SU-DHL-6 (cell line): Measurements from ENCODE around the gene SSC4D.
"Not testable (repeated sequence)": the region's sequence is repeated elsewhere in the genome, so short reads cannot be mapped to it uniquely, and the experiment has no call there.

Experiments
- H2AFZ ChIP-seq: fragments of 200-600 bp; sonication (generic); 2 replicates; pipeline ENCODE4 v1.6.1; 2014; ENCODE audit warnings: low read depth, mild to moderate bottlenecking, moderate library complexity, mixed read lengths, antibody characterized with exemption, low read length; ENCODE audit not compliant: severe bottlenecking
- H3F3A ChIP-seq: fragments of 200-600 bp; shearing (Covaris generic); 2 replicates; pipeline ENCODE4 v1.6.0; 2016; ENCODE audit warnings: antibody characterized with exemption, mild to moderate bottlenecking; ENCODE audit not compliant: insufficient read depth
- H3K27ac ChIP-seq: fragments of 200-600 bp; sonication (generic); 2 replicates; pipeline ENCODE4 v1.5.1; 2016; ENCODE audit warnings: low read depth, mild to moderate bottlenecking, low read length, moderate library complexity, mixed read lengths
- H3K27me3 ChIP-seq: fragments of 200-600 bp; sonication (generic), shearing (Covaris generic); 2 replicates; pipeline ENCODE4 v1.6.0; 2014; ENCODE audit warnings: mild to moderate bottlenecking, low read length
- H3K36me3 ChIP-seq: fragments of 200-600 bp; sonication (generic); 2 replicates; pipeline ENCODE4 v1.6.1; 2014; ENCODE audit warnings: mild to moderate bottlenecking, low read length, mixed read lengths
- H3K4me2 ChIP-seq: fragments of 300-600, 200-600 bp; shearing (Covaris generic), sonication (generic); 2 replicates; pipeline ENCODE4 v1.6.0; 2014; ENCODE audit warnings: low read length, low read depth, mild to moderate bottlenecking; ENCODE audit not compliant: poor library complexity, severe bottlenecking
- H3K4me3 ChIP-seq: fragments of 200-600 bp; sonication (generic); 2 replicates; pipeline ENCODE4 v1.5.1; 2014; ENCODE audit warnings: antibody characterized with exemption, low read length, mild to moderate bottlenecking, mixed read lengths; ENCODE audit not compliant: insufficient read depth, poor library complexity, severe bottlenecking
- H3K79me2 ChIP-seq: fragments of 200-600 bp; sonication (generic); 2 replicates; pipeline ENCODE4 v1.6.1; 2014; ENCODE audit warnings: mild to moderate bottlenecking, low read length, moderate library complexity; ENCODE audit not compliant: insufficient read depth
- H3K9ac ChIP-seq: fragments of 200-600 bp; sonication (generic); 2 replicates; pipeline ENCODE4 v1.7.0; 2014; ENCODE audit warnings: mild to moderate bottlenecking, low read length
- H3K9me2 ChIP-seq: fragments of 200-600 bp; sonication (generic); replicated peaks from 2 replicates; pipeline ENCODE4 v1.6.1; 2014; ENCODE audit warnings: low read length; ENCODE audit not compliant: insufficient read depth
- H3K9me3 ChIP-seq: fragments of 200-600 bp; sonication (generic); 2 replicates; pipeline ENCODE4 v1.6.1; 2014; ENCODE audit warnings: low read length, mixed read lengths; ENCODE audit not compliant: insufficient read depth
- H4K20me1 ChIP-seq: fragments of 200-600 bp; sonication (generic); 2 replicates; pipeline ENCODE4 v1.6.1; 2014; ENCODE audit warnings: low read depth, mild to moderate bottlenecking, antibody characterized with exemption, low read length, moderate library complexity, mixed read lengths
- EZH2phosphoT487 ChIP-seq: fragments of 200-600 bp; sonication (generic), shearing (Covaris generic); conservative IDR thresholded peaks from 2 replicates; pipeline ENCODE4 v1.6.1; 2018; ENCODE audit warnings: mild to moderate bottlenecking, antibody characterized with exemption, low read length, moderate library complexity, mixed read lengths
- TF ChIP-seq, protein P1 (sequence below): fragments of 200-600 bp; sonication (generic); IDR thresholded peaks from one replicate; pipeline ENCODE4 v1.5.1; 2017; ENCODE audit warnings: antibody characterized with exemption, mild to moderate bottlenecking, low read length, moderate library complexity; ENCODE audit not compliant: insufficient read depth, poor library complexity, severe bottlenecking

Gene SSC4D

DNA sequence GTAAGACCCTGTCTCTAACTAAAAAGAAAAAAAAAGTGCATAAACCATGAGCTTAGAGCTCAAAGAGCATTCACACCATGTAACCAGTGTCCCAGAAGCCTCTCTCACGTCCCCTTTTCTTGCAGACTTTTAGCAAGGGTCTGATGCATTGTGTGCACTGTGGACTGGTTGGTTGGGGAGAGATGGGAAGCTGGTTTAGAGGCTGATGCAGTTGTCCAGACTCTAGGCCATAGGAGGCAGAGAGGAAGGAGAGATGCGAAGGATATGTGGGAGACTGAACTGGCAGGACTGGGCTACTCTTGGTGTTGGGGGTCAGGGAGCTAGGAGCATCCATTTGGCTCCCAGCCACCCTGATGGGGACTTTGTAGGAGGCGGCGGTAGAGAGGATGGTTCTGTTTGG lies 1.8 kb downstream of the SSC4D start:
- Histone ChIP-seq H3K27me3 (no peaks in the 10 kb centered on the region), H3K4me2 (no peak overlapping the region), H3K9me2 (no peaks in the 10 kb centered on the region), H3K79me2 (no peaks in the 10 kb centered on the region), H3K4me3 (no peak overlapping the region), H3K36me3 (no peaks in the 10 kb centered on the region), H3K9ac (no peak overlapping the region), H3K9me3 (no peaks in the 10 kb centered on the region), H3F3A (no peaks in the 10 kb centered on the region), H3K27ac (no peak overlapping the region), H2AFZ (no peak overlapping the region), H4K20me1 (no peaks in the 10 kb centered on the region)
- TF ChIP-seq, protein P1, sequence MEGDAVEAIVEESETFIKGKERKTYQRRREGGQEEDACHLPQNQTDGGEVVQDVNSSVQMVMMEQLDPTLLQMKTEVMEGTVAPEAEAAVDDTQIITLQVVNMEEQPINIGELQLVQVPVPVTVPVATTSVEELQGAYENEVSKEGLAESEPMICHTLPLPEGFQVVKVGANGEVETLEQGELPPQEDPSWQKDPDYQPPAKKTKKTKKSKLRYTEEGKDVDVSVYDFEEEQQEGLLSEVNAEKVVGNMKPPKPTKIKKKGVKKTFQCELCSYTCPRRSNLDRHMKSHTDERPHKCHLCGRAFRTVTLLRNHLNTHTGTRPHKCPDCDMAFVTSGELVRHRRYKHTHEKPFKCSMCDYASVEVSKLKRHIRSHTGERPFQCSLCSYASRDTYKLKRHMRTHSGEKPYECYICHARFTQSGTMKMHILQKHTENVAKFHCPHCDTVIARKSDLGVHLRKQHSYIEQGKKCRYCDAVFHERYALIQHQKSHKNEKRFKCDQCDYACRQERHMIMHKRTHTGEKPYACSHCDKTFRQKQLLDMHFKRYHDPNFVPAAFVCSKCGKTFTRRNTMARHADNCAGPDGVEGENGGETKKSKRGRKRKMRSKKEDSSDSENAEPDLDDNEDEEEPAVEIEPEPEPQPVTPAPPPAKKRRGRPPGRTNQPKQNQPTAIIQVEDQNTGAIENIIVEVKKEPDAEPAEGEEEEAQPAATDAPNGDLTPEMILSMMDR, result no peak
- no peak for TF ChIP-seq EZH2phosphoT487

DNA sequence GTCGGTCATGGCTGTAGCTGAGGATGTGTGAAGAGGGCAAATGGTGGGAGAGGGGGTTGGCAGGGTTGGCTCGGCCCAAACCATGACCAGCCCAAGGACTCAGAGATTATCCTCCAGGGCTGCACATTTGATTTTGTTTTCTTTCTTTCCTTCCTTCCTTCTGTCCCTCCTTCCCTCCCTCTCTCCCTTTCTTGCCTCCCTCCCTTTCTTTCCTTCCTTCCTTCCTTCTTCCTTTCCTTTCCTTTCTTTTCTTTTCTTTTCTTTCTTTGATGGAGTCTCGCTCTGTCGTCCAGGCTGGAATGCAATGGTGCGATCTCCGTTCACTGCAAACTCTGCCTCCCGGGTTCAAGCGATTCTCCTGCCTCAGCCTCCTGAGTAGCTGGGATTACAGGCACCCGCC lies 3.8 kb downstream of the SSC4D start:
- TF ChIP-seq EZH2phosphoT487, result no peak
- TF ChIP-seq, protein P1, result no peak
- no peaks in the 10 kb centered on the region for H4K20me1 ChIP-seq
- H2AFZ ChIP-seq, result no peak overlapping the region
- no peak overlapping the region for H3K4me2 ChIP-seq
- H3K27ac ChIP-seq, result no peak overlapping the region
- H3K79me2 ChIP-seq, result no peaks in the 10 kb centered on the region
- no peaks in the 10 kb centered on the region for H3K9me2 ChIP-seq
- H3K27me3 ChIP-seq, result no peaks in the 10 kb centered on the region
- H3K9me3 ChIP-seq, result no peaks in the 10 kb centered on the region
- no peaks in the 10 kb centered on the region for H3K36me3 ChIP-seq
- no peaks in the 10 kb centered on the region for H3F3A ChIP-seq
- no peak overlapping the region for H3K4me3 ChIP-seq
- no peak overlapping the region for H3K9ac ChIP-seq

DNA sequence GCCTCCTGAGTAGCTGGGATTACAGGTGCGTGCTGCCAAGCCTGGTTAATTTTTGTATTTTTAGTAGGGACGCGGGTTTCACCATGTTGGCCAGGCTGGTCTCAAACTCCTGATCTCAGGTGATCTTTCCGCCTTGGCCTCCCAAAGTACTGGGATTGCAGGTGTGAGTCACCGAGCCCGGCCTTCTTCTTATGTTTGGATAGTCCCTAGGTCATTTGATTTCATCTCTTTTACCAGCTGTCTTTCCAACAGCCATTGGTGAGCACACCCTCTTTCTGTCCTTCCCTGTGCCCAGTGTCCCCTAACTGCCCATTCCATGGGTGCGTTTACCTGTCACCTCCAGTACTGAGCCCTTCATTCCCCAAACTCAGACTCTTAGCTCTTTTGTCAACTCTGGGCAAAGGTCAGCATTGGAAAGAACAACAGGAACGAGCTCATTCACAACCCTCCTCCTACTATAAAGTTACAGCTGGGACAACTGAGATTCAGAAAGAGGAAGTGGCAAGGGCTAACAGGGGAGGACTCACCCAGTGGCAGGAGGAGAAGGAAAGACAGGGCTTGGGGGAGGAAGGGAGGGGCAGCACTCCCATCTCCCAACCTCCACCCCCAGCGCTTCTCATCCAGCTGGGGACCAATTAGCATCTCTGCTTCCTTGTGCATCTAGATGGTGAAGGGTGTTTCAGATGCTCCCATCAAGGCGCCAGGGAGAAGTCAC lies 5.6 kb downstream of the SSC4D start:
- no peaks in the 10 kb centered on the region for H3K27me3 ChIP-seq
- H4K20me1 ChIP-seq, result no peaks in the 10 kb centered on the region
- H3K9me2 ChIP-seq, result no peaks in the 10 kb centered on the region
- no peak overlapping the region for H3K4me3 ChIP-seq
- H3K4me2 ChIP-seq, result no peak overlapping the region
- H3K9ac ChIP-seq, result no peak overlapping the region
- no peaks in the 10 kb centered on the region for H3K79me2 ChIP-seq
- no peak overlapping the region for H3K27ac ChIP-seq
- TF ChIP-seq, protein P1, result no peak
- TF ChIP-seq EZH2phosphoT487, result no peak
- H3K36me3 ChIP-seq, result no peaks in the 10 kb centered on the region
- no peaks in the 10 kb centered on the region for H3K9me3 ChIP-seq
- no peaks in the 10 kb centered on the region for H3F3A ChIP-seq
- no peak overlapping the region for H2AFZ ChIP-seq

DNA sequence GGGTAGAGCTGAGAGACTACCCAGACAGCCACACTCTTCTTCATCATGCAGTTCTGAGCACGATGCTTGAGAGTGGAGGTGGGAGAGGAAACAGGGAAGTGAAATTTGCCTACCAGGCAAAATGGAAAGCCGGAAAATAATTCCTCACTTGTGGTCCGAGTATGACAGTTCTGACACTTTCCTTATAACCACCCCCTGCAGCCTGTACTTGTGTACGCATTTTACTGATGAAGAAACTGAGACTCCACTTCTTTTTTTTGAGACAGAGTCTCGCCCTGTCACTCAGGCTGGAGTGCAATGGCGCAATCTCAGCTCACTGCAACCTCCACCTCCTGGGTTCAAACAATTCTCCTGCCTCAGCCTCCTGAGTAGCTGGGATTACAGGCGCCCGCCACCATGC lies 6.4 kb downstream of the SSC4D start:
- H3K9ac ChIP-seq, H3K4me2 ChIP-seq, H3K36me3 ChIP-seq: not testable (repeated sequence)

More for the DNA sequence above, 6.4 kb downstream of the SSC4D start:
- not testable (repeated sequence) for H3F3A ChIP-seq, H2AFZ ChIP-seq, H3K27me3 ChIP-seq, H3K27ac ChIP-seq, H4K20me1 ChIP-seq, H3K79me2 ChIP-seq, H3K9me2 ChIP-seq, H3K4me3 ChIP-seq, H3K9me3 ChIP-seq
